RWPE2 (cell line): ENCODE data around the gene CBFA2T3.

Source experiments
- ATAC-seq: fragments of 200-7000 bp; cut with Tn5 transposase; 3 replicates; pipeline ENCODE4 v1.9.1; 2021; ENCODE audit warnings: low read depth
- DNase-seq: peaks from one replicate; pipeline ENCODE4 v3.0.0-alpha.2; 2020; ENCODE audit warnings: low spot score
- H3K27ac ChIP-seq: fragments of 450-650 bp; 2 replicates; pipeline ENCODE4 v1.5.1; 2017; ENCODE audit warnings: mild to moderate bottlenecking; ENCODE audit not compliant: poor library complexity, severe bottlenecking
- H3K27me3 ChIP-seq: fragments of 250-450 bp; sonication (Bioruptor Pico); 2 replicates; pipeline ENCODE4 v1.5.1; 2021; ENCODE audit warnings: mild to moderate bottlenecking, moderate library complexity; ENCODE audit not compliant: insufficient read depth, poor library complexity, severe bottlenecking
- H3K36me3 ChIP-seq: fragments of 250-450 bp; sonication (Bioruptor Pico); 2 replicates; pipeline ENCODE4 v1.5.1; 2020; ENCODE audit warnings: low read depth, mild to moderate bottlenecking, moderate library complexity
- H3K4me1 ChIP-seq: fragments of 250-450 bp; sonication (Bioruptor Pico); 2 replicates; pipeline ENCODE4 v1.5.1; 2021; ENCODE audit warnings: mild to moderate bottlenecking, moderate library complexity; ENCODE audit not compliant: insufficient read depth, poor library complexity, severe bottlenecking
- H3K4me3 ChIP-seq: fragments of 250-450 bp; sonication (Bioruptor Pico); 2 replicates; pipeline ENCODE4 v1.5.1; 2021; ENCODE audit warnings: mild to moderate bottlenecking, moderate library complexity; ENCODE audit not compliant: severe bottlenecking
- H3K9me3 ChIP-seq: fragments of 250-450 bp; sonication (Bioruptor Pico); 2 replicates; pipeline ENCODE4 v1.5.1; 2021; ENCODE audit warnings: mild to moderate bottlenecking, moderate library complexity; ENCODE audit not compliant: severe bottlenecking
- TF ChIP-seq, protein P1 (sequence below): fragments of 450-650 bp; IDR thresholded peaks from one replicate; pipeline ENCODE4 v1.5.1; 2017; ENCODE audit warnings: mild to moderate bottlenecking, moderate library complexity; ENCODE audit not compliant: poor library complexity, severe bottlenecking

CBFA2T3 gene

DNA sequence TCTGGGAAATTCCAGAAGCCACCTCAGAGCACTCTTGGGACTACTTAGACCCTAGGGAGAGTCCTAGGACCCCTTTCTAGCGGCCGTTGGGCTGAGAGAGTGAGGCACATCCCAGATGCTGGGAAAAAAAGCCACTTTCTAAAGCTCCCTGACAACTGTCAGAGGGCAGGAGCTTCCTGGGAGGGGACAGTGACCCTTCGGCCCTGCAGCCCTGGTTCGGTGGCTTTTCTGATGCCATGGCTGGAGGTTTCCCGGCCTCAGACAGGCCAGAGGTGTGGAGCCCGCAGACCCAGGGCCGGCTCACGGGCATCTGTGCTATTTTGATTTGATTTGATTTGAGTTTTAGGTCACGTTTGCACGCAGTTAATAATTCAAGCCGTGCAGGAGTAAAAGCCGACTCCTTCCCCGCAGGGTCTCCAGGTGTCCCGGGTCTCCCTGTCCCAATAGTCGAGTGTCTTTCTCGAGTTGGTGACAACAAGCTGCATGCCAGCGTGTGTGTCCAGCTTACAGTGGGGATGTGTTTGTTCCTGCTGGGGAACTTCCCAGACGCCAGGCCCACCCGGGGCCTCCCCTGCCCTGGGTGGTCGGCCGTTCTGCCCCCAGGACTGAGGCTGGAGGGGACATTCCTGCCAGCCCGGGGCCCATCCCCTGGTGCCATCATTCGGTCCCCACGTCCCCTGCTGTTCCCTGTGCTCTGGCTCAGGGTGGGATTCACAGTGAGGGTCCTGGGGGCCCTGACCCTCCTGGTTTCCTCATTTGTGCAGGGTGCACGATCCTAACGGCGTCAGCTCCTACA is 1.0 kb upstream of the CBFA2T3 start:
- peaks cover 53% of the 10 kb centered on the region for H3K27me3 ChIP-seq
- DNase-seq, result no peak
- no peak for ATAC-seq
- H3K27ac ChIP-seq, result no peak overlapping the region
- H3K4me1 ChIP-seq, result no peaks in the 10 kb centered on the region
- no peaks in the 10 kb centered on the region for H3K9me3 ChIP-seq
- TF ChIP-seq, protein P1, sequence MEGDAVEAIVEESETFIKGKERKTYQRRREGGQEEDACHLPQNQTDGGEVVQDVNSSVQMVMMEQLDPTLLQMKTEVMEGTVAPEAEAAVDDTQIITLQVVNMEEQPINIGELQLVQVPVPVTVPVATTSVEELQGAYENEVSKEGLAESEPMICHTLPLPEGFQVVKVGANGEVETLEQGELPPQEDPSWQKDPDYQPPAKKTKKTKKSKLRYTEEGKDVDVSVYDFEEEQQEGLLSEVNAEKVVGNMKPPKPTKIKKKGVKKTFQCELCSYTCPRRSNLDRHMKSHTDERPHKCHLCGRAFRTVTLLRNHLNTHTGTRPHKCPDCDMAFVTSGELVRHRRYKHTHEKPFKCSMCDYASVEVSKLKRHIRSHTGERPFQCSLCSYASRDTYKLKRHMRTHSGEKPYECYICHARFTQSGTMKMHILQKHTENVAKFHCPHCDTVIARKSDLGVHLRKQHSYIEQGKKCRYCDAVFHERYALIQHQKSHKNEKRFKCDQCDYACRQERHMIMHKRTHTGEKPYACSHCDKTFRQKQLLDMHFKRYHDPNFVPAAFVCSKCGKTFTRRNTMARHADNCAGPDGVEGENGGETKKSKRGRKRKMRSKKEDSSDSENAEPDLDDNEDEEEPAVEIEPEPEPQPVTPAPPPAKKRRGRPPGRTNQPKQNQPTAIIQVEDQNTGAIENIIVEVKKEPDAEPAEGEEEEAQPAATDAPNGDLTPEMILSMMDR, result no peak
- no peak overlapping the region for H3K4me3 ChIP-seq
- no peaks in the 10 kb centered on the region for H3K36me3 ChIP-seq

DNA sequence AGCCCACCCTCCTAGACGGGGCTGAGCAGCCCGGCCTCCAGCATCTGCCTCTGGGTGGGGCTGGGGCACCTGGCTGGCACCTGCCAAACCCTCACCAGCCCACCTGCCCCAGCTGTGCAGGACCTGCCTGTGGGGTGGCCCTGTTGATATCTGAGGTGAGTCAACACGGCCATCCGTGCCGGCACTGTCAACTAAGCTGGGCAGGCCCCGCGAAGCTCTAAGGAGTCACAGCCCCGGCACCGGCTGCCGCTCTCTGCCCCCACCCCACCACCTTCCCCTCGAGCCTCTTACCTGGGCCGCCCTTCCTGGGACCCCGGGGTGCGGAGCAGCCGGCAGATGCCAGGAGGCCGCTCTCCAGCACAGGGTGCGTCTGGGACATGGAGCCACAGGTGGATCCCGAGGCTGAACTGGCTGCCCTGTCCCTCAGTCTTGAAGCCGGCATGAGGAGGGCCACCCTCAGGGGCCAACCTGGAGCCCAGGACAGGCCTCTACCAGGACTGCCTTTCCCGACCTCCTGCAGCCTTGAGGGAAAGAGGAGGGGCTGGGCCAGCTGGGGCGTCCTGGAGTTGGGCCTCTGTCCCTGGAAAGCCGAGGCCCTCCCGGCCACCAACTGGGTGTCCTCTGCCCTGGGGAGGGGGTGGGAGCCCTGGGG is 515 bp downstream of the CBFA2T3 start:
- peaks cover 57% of the 10 kb centered on the region for H3K27me3 ChIP-seq
- ATAC-seq (no peak), DNase-seq (no peak)
- no peak overlapping the region for H3K27ac ChIP-seq
- TF ChIP-seq, protein P1, result no peak
- H3K4me1 ChIP-seq, result no peaks in the 10 kb centered on the region
- H3K9me3 ChIP-seq, result no peaks in the 10 kb centered on the region
- H3K36me3 ChIP-seq, result no peaks in the 10 kb centered on the region
- H3K4me3 ChIP-seq, result no peak overlapping the region

DNA sequence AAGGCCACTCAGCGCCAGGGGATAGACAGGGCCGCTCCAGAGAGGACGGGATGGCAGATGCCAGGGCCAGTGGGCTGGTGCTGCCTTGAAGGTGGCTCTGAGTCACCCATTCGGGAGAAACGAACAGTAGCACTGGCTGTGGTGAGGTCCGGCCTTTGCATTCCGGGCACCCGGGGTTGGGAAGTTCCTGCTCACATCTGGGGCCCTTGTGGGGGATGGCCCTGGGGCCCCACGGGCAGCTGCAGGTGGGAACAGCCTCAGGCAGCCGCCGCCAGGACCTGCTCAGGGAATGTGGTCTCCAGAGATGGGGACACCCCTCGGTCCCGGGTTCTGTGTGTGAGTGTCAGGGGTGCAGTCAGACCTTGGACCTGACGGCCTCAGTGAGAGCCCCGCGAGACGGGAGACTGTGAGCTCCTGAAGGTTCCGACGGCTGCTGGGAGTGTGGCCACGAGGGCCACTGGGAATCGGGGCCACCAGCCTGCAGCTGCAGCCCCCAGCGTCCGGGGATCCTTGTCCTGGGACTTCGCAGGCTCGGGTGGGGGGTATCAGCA is 1.4 kb downstream of the CBFA2T3 start:
- Histone ChIP-seq H3K36me3 (no peaks in the 10 kb centered on the region), H3K9me3 (no peaks in the 10 kb centered on the region), H3K27me3 (peaks cover 63% of the 10 kb centered on the region), H3K27ac (no peak overlapping the region), H3K4me1 (no peaks in the 10 kb centered on the region), H3K4me3 (no peak overlapping the region)
- ATAC-seq (no peak), DNase-seq (no peak)
- TF ChIP-seq, protein P1, result no peak

DNA sequence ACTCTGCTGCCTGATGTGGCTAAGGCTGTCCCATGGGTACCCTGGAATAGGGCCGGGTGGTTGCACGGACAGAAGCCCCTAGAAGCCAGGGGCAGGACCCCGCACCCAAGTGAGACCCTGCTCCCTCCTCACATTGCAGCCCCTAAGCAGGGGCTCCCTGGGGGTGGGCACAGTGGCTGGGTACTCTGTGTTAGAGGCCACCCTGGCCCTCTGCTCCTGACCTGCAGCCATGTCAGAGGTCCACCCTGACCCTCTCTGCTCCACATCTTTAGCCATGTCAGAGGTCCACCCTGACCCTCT is 2.1 kb downstream of the CBFA2T3 start:
- DNase-seq (no peak), ATAC-seq (no peak)
- TF ChIP-seq, protein P1, result no peak
- H3K27ac ChIP-seq, result no peak overlapping the region
- no peaks in the 10 kb centered on the region for H3K36me3 ChIP-seq
- H3K4me3 ChIP-seq, result no peak overlapping the region
- no peaks in the 10 kb centered on the region for H3K9me3 ChIP-seq
- H3K4me1 ChIP-seq, result no peaks in the 10 kb centered on the region
- H3K27me3 ChIP-seq, result peaks cover 63% of the 10 kb centered on the region
